Fibroblast of mammary gland (primary cell): ENCODE data around the gene WNT7A.

Source experiments
- DNase-seq: peaks from one replicate; pipeline ENCODE4 v3.0.0-alpha.2; 2010; ENCODE audit warnings: low read depth
- H3K4me3 ChIP-seq: 2 replicates; pipeline ENCODE4 v1.5.1; 2011; ENCODE audit warnings: low read depth, mild to moderate bottlenecking, low read length, moderate library complexity; ENCODE audit not compliant: control insufficient read depth
- CTCF ChIP-seq: conservative IDR thresholded peaks from 2 replicates; pipeline ENCODE4 v1.5.1; 2011; ENCODE audit warnings: low read depth, low read length, inconsistent platforms; ENCODE audit not compliant: control insufficient read depth, insufficient read depth

Gene WNT7A

GRCh38 chr3:13785853-13786436 is 93.9 kb downstream of the WNT7A start:
- no peak overlapping the region for H3K4me3 ChIP-seq
- TF ChIP-seq CTCF, result no peak
- no peak for DNase-seq

GRCh38 chr3:13785351-13785750 is 94.5 kb downstream of the WNT7A start:
- no peak for TF ChIP-seq CTCF
- no peak for DNase-seq

GRCh38 chr3:13783476-13783875 is 96.4 kb downstream of the WNT7A start:
- TF ChIP-seq CTCF, result no peak
- DNase-seq, result no peak
- H3K4me3 ChIP-seq, result no peak overlapping the region

More at GRCh38 chr3:13785351-13785750, 94.5 kb downstream of the WNT7A start:
- H3K4me3 ChIP-seq, result no peak overlapping the region

GRCh38 chr3:13782501-13782900 is 97.4 kb downstream of the WNT7A start:
- no peak for DNase-seq
- no peak for TF ChIP-seq CTCF
- no peak overlapping the region for H3K4me3 ChIP-seq

GRCh38 chr3:13781417-13781816 is 98.5 kb downstream of the WNT7A start:
- TF ChIP-seq CTCF, result no peak
- H3K4me3 ChIP-seq, result no peak overlapping the region
- no peak for DNase-seq

GRCh38 chr3:13780432-13781176 is 99.3 kb downstream of the WNT7A start:
- TF ChIP-seq CTCF, result no peak
- no peak overlapping the region for H3K4me3 ChIP-seq
- DNase-seq, result no peak
